Transverse colon (tissue), 3 donors: Measurements from ENCODE around the gene ZNF891.

Experiments used
- POLR2A ChIP-seq: fragments of 450-650 bp; IDR thresholded peaks from one replicate; pipeline ENCODE4 v1.6.1; 2016; ENCODE audit warnings: antibody characterized with exemption, mild to moderate bottlenecking, moderate library complexity
- TF ChIP-seq, protein P1 (sequence below), 5 experiments: fragments of 200-600 bp in 3 of 5; fragments of 450-650 bp in 2 of 5; sonication (generic) in 3 of 5; IDR thresholded peaks; 1 replicate in 2 of 5; 2 replicates in 3 of 5; pipeline ENCODE4 v1.5.1; 2016 to 2017; ENCODE audit warnings: antibody characterized with exemption in 5 of 5, inconsistent platforms in 3 of 5, mild to moderate bottlenecking in 2 of 5, moderate library complexity in 1 of 5

DNA sequence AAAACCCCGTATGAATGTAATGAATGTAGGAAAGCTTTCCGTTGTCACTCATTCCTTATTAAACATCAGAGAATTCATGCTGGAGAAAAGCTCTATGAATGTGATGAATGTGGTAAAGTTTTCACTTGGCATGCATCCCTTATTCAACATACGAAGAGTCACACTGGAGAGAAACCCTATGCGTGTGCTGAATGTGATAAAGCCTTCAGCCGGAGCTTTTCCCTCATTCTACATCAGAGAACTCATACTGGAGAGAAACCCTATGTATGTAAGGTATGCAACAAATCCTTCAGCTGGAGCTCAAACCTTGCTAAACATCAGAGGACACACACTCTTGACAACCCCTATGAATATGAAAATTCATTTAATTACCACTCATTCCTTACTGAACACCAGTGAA lies 23.8 kb downstream of the ZNF891 start:
- TF ChIP-seq POLR2A, result no peak
- TF ChIP-seq, protein P1, sequence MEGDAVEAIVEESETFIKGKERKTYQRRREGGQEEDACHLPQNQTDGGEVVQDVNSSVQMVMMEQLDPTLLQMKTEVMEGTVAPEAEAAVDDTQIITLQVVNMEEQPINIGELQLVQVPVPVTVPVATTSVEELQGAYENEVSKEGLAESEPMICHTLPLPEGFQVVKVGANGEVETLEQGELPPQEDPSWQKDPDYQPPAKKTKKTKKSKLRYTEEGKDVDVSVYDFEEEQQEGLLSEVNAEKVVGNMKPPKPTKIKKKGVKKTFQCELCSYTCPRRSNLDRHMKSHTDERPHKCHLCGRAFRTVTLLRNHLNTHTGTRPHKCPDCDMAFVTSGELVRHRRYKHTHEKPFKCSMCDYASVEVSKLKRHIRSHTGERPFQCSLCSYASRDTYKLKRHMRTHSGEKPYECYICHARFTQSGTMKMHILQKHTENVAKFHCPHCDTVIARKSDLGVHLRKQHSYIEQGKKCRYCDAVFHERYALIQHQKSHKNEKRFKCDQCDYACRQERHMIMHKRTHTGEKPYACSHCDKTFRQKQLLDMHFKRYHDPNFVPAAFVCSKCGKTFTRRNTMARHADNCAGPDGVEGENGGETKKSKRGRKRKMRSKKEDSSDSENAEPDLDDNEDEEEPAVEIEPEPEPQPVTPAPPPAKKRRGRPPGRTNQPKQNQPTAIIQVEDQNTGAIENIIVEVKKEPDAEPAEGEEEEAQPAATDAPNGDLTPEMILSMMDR (IDR thresholded peaks at IDR 0.05), result no peak
